ENCODE measurements around the gene RUNX1.

DNA sequence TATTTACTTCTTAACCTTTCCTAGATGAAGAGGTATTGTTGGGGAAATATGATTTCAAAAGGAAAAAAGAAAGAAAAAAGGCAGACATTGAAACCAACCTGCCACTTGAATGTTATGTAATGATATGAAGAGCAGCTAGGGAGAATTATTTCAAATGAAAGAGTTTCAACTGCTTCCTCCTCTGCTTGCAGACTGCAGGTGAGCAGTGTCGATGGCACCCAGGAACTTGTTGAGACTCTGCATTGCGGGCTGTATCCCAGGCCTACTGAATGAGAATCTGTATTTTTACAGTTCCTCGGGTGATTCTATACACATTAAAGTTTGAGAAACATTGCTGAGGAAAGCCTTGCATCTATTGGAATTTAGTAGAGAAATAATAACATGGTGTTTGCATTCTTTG is 3.7 kb upstream of the RUNX1 start:
- TF ChIP-seq, protein P1, sequence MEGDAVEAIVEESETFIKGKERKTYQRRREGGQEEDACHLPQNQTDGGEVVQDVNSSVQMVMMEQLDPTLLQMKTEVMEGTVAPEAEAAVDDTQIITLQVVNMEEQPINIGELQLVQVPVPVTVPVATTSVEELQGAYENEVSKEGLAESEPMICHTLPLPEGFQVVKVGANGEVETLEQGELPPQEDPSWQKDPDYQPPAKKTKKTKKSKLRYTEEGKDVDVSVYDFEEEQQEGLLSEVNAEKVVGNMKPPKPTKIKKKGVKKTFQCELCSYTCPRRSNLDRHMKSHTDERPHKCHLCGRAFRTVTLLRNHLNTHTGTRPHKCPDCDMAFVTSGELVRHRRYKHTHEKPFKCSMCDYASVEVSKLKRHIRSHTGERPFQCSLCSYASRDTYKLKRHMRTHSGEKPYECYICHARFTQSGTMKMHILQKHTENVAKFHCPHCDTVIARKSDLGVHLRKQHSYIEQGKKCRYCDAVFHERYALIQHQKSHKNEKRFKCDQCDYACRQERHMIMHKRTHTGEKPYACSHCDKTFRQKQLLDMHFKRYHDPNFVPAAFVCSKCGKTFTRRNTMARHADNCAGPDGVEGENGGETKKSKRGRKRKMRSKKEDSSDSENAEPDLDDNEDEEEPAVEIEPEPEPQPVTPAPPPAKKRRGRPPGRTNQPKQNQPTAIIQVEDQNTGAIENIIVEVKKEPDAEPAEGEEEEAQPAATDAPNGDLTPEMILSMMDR (conservative IDR thresholded peaks at IDR 0.05), result no peak
- no peak for TF ChIP-seq ZFX (IDR thresholded peaks at IDR 0.05)

Data from C4-2B (cell line).